ENCODE results near the gene SPR. TPM values are rescaled to one million over a fixed set of nuclear protein-coding genes. Genes with fewer than 3 reads are reported as not detected.

Gene SPR
- total and polyA plus RNA-seq, 2 of the 13 experiments (the other 11 are each of a cell fraction or from before 2014, with no cell fraction given): 34.0 to 96.0 TPM

- TF ChIP-seq TEAD3 (CRISPR knock-in tag; optimal IDR thresholded peaks at IDR 0.05; ENCODE audit: borderline replicate concordance) (peak; percentile 47), AKNA (CRISPR knock-in tag; IDR thresholded peaks at IDR 0.05; ENCODE audit: borderline replicate concordance) (no peak), KMT2A (CRISPR knock-in tag; IDR thresholded peaks at IDR 0.05) (peak; percentile 57; the same call in 1 of the 2 replicates), KDM3A (CRISPR knock-in tag; IDR thresholded peaks at IDR 0.05; ENCODE audit: low read depth) (peak; percentile 86), RXRB (CRISPR knock-in tag; IDR thresholded peaks at IDR 0.05; ENCODE audit: borderline replicate concordance) (peak; percentile 34; the same call in 1 of the 2 replicates), RAD21 (CRISPR knock-in tag; IDR thresholded peaks at IDR 0.05) (no peak), ZNF773 (CRISPR knock-in tag; IDR thresholded peaks at IDR 0.05; ENCODE audit: borderline replicate concordance) (0 out of 2 replicates have a peak, but pooled peaks have one; percentile 52), ELF1 (CRISPR knock-in tag; IDR thresholded peaks at IDR 0.05) (no peak), GPN1 (CRISPR knock-in tag; IDR thresholded peaks at IDR 0.05; ENCODE audit: borderline replicate concordance) (no peak), NFYC (CRISPR knock-in tag; IDR thresholded peaks at IDR 0.05) (peak; percentile 36), ZNF646 (CRISPR knock-in tag; IDR thresholded peaks at IDR 0.05) (no peak), SNAPC5 (CRISPR knock-in tag; IDR thresholded peaks at IDR 0.05; ENCODE audit: borderline replicate concordance) (0 out of 2 replicates have a peak, but pooled peaks have one; percentile 66), NFE2L1 (CRISPR knock-in tag; IDR thresholded peaks at IDR 0.05; ENCODE audit: borderline replicate concordance) (no peak), ZNF670 (CRISPR knock-in tag; IDR thresholded peaks at IDR 0.05; ENCODE audit: borderline replicate concordance) (no peak; the same call in 1 of the 2 replicates), ZBTB37 (CRISPR knock-in tag; IDR thresholded peaks at IDR 0.05) (no peak), ZNF768 (CRISPR knock-in tag; IDR thresholded peaks at IDR 0.05) (no peak; the same call in 1 of the 2 replicates)
Measured at GRCh38 chr2:72915907-72916742, 28.9 kb downstream of the SPR start (continued).
